Activated CD4-positive, alpha-beta T cell treated with anti-CD3 and anti-CD28 coated beads, Interleukin-10, Interleukin-2, amounts not matched to agents 100 ng/mL and 50 ng/mL, durations not matched to agents 16 hours and 8 hours (primary cell): Measurements from ENCODE around the gene ITGA11.
A peak's percentile ranks its signal among the peaks of the same experiment; 100 is the strongest.

Experiments
- DNase-seq: peaks from one replicate; pipeline ENCODE4 v3.0.0-alpha.2; 2020

The ITGA11 gene

GRCh38 chr15:68259883-68260282 is 172.1 kb downstream of the ITGA11 start:
- DNase-seq: no peak

GRCh38 chr15:68258692-68259091 is 173.3 kb downstream of the ITGA11 start:
- DNase-seq: no peak

- DNase-seq: peak; percentile 73
Measured at GRCh38 chr15:68256675-68257450, 175.1 kb downstream of the ITGA11 start.

- DNase-seq: peak; percentile 59
Measured at GRCh38 chr15:68252925-68253534, 178.9 kb downstream of the ITGA11 start.

- no peak for DNase-seq
Measured at GRCh38 chr15:68249058-68249713, 182.8 kb downstream of the ITGA11 start.
